ENCODE results near the gene SIGLEC11. TPM values are rescaled to one million over a fixed set of nuclear protein-coding genes. Genes with fewer than 3 reads are reported as not detected.
"Not testable (repeated sequence)": the region's sequence is repeated elsewhere in the genome, so short reads cannot be mapped to it uniquely, and the experiment has no call there.

Gene SIGLEC11
- polyA plus RNA-seq, 1 donor from 2014 or later = not detected

GRCh38 chr19:49958596-49958995 lies 2.4 kb downstream of the SIGLEC11 start:
- H3K4me3 ChIP-seq (ENCODE audit: low read length); H3K9me3 ChIP-seq (ENCODE audit: low read length); H4K20me1 ChIP-seq (ENCODE audit: insufficient read depth); H3K27me3 ChIP-seq (ENCODE audit: insufficient read depth, low read depth, low read length); H3F3A ChIP-seq (ENCODE audit: insufficient read depth, low read length, poor library complexity, severe bottlenecking); H2AFZ ChIP-seq (ENCODE audit: low read depth, low read length); H3K79me2 ChIP-seq (replicated peaks; ENCODE audit: insufficient read depth, low read length); H3K4me2 ChIP-seq (ENCODE audit: low read length); H3K27ac ChIP-seq (ENCODE audit: low read length); H3K9me2 ChIP-seq (ENCODE audit: insufficient read depth, low read length); H3K36me3 ChIP-seq (ENCODE audit: insufficient read depth, low read length); H3K9ac ChIP-seq (ENCODE audit: low read length): not testable (repeated sequence)

DNA sequence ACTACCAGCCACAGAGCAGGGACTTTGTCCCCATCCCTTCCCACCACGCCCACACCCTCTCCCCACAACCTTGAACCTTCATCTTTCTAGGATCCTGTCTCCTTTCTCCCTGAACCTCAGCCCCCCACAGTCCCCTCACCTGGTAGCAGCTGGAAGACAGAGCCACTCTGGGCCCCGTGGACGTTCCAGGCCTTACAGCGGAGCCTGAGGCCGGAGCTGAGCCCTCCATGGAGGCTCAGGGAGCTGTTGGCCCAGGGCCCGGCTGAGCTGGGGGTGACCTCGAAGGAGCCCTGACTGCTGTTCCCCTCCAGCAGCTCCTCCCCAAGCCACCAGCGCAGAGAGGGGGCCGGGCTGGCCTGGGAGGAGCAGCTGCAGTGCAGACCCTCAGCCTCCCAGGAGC lies 2.8 kb downstream of the SIGLEC11 start:
- not testable (repeated sequence) for H2AFZ ChIP-seq (ENCODE audit: low read depth, low read length); H3K9me3 ChIP-seq (ENCODE audit: low read length); H4K20me1 ChIP-seq (ENCODE audit: insufficient read depth); H3K4me2 ChIP-seq (ENCODE audit: low read length); H3F3A ChIP-seq (ENCODE audit: insufficient read depth, low read length, poor library complexity, severe bottlenecking); H3K9me2 ChIP-seq (ENCODE audit: insufficient read depth, low read length); H3K27me3 ChIP-seq (ENCODE audit: insufficient read depth, low read depth, low read length); H3K4me3 ChIP-seq (ENCODE audit: low read length); H3K79me2 ChIP-seq (replicated peaks; ENCODE audit: insufficient read depth, low read length); H3K9ac ChIP-seq (ENCODE audit: low read length); H3K27ac ChIP-seq (ENCODE audit: low read length); H3K36me3 ChIP-seq (ENCODE audit: insufficient read depth, low read length)

DNA sequence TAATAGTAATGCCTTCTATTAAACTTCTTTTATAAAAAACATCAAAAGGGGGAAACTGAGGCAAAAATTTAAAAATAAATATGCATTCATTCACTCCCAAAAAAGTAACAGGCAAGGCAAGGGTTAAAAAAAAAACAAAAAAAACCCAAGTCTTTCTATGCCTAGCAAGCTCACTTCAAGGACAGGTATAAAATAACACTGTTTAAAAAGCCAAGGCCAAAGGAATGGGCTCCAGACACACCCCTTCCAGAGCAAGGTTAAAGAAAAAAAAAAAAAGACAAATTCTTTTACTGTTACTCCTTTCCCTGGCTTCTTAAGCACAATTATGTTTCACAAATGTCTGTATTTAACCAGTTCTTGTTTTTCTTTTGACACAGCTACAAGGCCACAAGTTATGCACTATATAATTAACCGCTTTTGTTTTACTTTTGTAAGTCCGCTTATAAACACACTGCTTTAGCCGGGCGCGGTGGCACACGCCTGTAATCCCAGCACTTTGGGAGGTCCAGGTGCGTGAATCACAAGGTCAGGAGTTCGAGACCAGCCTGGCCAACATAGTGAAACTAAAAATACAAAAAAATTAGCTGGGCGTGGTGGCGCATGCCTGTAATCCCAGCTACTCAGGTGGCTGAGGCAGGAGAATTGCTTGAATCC lies 3.6 kb downstream of the SIGLEC11 start:
- Histone ChIP-seq H3K36me3 (ENCODE audit: insufficient read depth, low read length) (no peaks in the 10 kb centered on the region), H2AFZ (ENCODE audit: low read depth, low read length) (no peak overlapping the region), H3K27me3 (ENCODE audit: insufficient read depth, low read depth, low read length) (no peaks in the 10 kb centered on the region), H3F3A (ENCODE audit: insufficient read depth, low read length, poor library complexity, severe bottlenecking) (no peaks in the 10 kb centered on the region), H3K27ac (ENCODE audit: low read length) (no peak overlapping the region), H3K9me3 (ENCODE audit: low read length) (no peaks in the 10 kb centered on the region), H3K4me2 (ENCODE audit: low read length) (no peak overlapping the region), H3K9me2 (ENCODE audit: insufficient read depth, low read length) (no peaks in the 10 kb centered on the region), H3K4me3 (ENCODE audit: low read length) (no peak overlapping the region), H3K9ac (ENCODE audit: low read length) (no peak overlapping the region), H3K79me2 (replicated peaks; ENCODE audit: insufficient read depth, low read length) (no peaks in the 10 kb centered on the region), H4K20me1 (ENCODE audit: insufficient read depth) (no peaks in the 10 kb centered on the region)
- TF ChIP-seq EP300 (conservative IDR thresholded peaks at IDR 0.05; ENCODE audit: poor library complexity, severe bottlenecking) (no peak), RAD21 (conservative IDR thresholded peaks at IDR 0.05) (no peak), POLR2AphosphoS5 (IDR thresholded peaks at IDR 0.05) (no peak), SMC3 (conservative IDR thresholded peaks at IDR 0.05; ENCODE audit: poor library complexity) (no peak), CTCF (IDR thresholded peaks at IDR 0.05; ENCODE audit: poor library complexity, severe bottlenecking) (no peak), EZH2 (IDR thresholded peaks at IDR 0.05; ENCODE audit: borderline replicate concordance, insufficient read depth, low read length, poor library complexity, severe bottlenecking) (no peak), MXI1 (conservative IDR thresholded peaks at IDR 0.05; ENCODE audit: poor library complexity, severe bottlenecking) (no peak), TAF1 (IDR thresholded peaks at IDR 0.05; ENCODE audit: low read depth) (no peak), REST (IDR thresholded peaks at IDR 0.05; ENCODE audit: borderline replicate concordance) (no peak)

All from neural cell (in vitro differentiated cells).